COLO668 (cell line): ENCODE measurements around the gene CTNNA3.
A peak's percentile ranks its signal among the peaks of the same experiment; 100 is the strongest.

Source experiments
- DNase-seq: peaks from one replicate; lab custom pipeline; 2025; ENCODE audit not compliant: unreplicated experiment; lab: John Stamatoyannopoulos, UW

Gene CTNNA3

DNA sequence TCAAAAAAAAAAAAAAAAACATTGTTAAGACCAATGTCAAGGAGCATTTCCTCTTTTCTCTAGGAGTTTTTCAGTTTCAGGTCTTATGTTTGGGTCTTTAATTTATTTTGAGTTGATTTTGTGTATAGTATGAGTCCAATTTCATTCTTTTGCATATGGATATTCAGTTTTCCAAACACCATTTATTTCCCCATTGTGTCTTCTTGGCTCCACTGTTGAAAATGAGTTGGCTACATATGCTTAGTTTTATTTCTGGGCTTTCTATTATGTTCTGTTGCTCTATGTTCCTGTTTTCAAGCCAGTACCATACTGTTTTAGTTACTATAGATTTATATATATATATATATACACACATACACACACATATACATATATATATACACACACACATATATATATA, 1506.7 kb downstream of the CTNNA3 start:
- no peak for DNase-seq

DNA sequence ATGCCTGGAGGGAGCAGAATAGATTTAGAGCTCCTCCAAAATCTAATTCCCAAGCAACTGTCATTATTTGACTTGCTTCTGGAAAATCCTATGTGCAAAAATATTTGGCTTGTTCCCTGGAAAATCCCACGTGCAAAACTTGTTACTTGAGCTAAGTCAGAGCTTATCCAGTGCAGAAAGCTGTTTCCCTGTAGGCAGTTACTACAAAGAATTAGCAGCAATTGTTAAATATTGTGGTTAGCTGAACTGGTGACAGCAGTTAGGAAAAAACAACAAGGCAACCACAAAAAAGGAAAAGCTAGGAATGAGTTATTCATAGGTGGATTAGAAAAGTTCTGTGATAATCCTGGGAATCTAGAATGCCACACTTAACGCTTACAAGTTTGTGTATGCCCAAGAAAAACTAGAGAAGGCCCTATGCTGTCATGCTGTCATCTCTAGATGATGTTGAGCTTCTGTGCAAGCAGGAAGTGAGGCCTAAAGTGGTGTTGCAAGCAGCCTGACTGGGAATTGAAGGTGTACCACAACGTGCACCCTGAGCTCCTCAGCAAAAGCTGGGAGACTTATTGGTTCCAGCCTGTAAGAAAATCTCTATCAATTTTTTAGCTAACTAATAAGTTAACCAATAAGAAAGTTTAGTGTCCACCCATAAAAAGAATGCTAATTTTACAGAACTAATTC, 1508.8 kb downstream of the CTNNA3 start:
- DNase-seq: no peak

DNA sequence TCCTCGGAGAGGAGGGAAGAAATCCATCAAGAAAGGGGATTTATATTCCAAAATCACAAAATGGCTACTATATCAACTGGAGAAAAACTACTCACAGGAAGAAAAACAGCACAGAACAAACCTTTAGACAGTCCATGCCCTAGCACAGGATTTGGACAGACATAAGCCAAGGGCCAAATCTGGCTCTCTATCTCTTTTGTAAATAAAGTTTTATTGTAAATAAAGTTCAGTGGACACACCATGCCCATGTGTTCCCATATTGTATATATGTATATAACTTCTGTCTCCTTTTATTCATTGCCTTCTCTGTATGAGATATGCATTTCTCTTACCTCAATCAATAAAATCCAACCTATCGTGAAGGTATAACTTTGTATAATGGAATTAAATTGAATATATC, 1513.0 kb downstream of the CTNNA3 start:
- no peak for DNase-seq

DNA sequence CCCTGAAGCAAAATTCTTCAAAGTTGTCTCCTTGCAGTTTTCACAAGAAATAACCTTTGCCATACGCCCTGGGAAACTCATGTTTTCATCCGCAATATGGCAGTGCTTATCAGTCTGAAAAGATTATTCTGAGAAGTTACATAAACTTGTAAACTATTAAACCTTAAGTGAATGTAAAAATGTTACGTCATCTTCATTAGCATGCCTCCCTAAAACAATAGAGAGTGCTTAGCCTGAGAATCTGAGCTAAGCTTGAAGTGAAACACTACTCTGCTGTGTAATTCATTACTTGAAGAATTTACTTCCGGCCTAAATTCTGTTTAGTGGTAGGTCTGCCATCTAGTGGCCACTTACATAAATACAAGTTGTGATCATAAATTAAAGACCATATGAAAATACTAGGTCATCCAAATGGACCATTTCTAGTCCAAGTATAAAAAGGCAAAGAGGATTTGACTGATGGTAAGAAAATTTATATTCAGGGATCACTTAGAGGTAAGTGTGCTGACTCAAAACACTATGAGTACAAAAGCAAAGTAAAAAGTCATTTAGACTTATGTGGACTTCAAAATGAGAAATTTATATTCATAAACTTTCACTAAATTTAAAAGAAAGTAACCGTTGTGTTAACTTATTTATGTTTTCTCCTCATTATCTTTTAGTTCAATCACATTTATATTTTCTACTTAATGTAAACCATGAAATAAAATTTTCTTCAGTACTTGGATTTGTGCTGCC, 1515.2 kb downstream of the CTNNA3 start:
- peak; percentile 4 for DNase-seq

DNA sequence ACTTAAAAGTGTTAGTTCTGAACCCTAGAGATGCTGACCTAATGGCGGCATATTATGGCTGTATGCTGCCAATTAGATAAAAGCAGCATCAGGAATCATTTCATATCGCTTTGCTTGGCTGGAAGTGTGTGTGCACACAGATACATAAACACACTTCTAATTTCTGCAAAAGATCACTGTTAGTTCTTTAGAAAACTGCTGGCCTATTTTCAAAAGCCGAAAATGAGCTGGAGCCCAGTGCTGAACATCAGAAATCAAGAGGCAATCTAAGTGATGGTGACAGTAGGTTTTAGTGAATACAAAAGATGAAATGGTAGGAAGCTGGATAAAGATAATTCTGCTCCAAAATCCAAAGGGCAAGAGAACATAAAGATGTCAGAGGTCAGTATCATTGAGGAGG, 1516.0 kb downstream of the CTNNA3 start:
- DNase-seq: no peak

DNA sequence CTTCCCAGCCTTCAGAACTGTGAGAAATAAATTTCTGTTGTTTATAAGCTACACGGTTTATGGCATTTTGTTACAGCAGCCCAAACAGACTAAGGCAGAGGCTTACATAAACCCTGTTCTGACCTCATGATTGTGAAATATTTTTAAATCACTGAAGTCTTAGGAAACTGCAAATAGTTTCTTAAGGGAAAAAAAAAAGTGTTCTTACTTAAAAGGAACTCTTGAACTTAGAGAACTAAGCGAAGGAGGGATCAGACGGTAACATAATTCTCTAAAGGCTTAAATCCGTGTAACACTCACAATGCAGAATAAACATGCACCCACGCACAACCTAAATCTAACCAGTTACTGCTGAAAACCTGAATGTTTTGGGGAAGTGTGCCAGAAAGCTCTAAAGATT, 1519.2 kb downstream of the CTNNA3 start:
- DNase-seq: no peak

DNA sequence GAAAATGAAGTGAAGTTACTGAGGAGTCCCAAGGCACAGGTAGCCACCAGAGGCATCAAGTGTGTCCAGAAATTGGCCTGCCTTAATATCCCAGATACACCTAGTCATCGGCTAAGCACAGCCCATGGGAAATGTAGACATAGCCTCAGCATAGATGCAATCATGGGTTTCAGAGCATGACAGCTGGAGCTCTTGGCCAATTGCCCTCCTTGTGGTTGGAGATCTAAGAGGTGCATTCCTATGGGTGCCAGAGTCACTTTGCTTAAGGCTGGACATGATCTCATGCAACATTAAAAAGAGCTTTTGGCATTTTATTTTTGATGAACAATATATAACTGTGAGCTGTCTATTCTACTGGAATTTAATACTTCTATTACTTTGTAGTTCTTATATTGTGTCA, 1528.2 kb downstream of the CTNNA3 start:
- DNase-seq: no peak

DNA sequence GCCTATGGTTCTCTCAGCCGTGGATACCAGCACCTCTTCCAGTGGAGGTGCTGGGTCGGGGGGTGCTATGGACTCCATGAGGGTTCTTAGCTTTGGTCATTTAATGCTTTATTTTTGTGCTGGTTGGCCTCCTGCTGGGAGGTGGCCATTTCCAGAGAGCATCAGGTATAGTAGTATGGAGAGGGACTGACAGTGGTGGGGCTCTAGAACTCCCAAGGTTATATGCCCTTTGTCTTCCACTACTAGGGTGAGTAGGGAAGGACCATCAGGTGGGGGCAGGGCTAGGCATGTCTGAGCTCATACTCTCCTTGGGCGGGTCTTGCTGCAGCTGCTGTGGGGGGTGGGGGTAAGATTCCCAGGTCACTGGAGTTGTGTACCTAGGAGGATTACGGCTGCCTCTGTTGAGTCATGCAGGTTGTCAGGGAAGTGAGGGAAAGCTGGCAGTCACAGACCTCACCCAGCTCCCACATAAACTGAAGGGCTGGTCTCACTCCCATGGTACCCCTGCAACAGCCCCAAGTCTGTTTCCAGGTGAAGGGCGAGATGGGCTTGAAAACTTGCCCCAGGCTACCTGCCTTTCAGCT, 1533.3 kb downstream of the CTNNA3 start:
- DNase-seq: no peak

DNA sequence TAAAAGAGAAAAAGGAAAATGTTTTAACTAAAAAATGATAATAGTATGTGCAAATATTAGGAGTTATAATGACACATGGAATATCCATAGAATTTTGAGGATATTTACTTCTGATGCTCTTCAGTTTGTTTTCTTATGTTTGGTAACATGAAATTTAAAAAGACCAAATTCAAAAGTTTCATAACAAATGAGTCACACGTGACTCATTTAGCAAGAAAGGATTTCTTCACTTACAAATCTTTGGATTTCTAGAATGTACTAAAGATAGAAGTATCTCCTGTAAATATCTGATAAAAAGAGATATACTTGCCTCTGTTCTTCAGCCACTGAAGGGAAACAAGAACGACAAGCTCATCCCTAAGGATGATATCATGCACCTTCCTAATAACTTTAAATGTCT, 1544.6 kb downstream of the CTNNA3 start:
- no peak for DNase-seq

DNA sequence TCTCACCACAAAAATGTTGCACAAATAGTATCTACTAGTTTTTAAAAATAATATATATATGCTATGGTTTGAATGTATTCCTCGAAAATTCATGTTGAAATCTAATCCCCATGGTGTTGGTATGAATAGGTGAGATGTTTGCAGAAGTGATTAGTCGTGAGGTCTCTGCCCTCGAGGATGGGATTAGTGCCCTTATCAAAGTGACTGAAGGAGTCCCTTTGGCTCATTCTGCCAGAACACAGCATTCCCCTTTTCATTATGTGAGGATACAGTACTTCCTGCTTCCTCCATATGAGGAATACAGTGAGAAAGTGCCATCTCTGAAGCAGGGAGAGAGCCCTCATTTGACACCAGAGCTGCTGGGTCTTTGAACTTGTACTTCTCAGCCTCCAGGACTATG, 1547.7 kb downstream of the CTNNA3 start:
- no peak for DNase-seq

DNA sequence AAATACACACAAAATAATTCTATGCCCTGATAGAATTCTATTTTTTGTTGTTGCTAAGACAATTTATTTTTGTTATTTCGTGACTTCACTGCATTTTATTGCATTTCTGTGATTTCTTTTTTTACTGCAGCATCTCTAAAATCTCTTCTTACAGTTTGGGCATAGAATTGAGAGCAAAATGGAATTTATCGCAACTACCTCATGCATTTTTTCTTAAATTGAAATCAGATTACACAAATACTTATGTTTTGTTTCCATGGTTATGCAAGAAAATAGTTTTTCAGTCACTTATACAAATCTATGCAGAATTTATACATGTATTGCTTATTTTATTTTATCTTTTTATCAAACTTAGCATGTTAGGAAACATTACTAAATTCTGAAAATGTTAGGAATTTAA, 1552.0 kb downstream of the CTNNA3 start:
- no peak for DNase-seq

DNA sequence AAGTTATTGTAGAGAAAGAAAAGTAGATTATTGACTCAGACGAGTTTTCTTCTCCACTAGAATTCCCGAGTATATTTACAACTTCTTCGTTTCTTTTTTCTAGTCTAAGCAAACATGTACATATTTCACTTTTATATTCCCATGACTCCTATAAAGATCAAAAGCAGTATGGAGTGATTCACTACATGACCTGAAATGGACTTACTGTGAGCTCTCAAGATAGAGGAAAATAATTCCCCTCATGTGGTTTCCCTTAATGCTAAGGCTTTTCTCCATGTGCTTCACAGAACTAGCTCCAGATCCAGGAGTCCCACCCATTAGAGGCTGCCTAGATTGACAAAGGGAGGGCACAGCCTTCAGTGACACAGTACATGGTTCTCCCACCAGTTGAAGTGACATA, 1593.2 kb downstream of the CTNNA3 start:
- no peak for DNase-seq

DNA sequence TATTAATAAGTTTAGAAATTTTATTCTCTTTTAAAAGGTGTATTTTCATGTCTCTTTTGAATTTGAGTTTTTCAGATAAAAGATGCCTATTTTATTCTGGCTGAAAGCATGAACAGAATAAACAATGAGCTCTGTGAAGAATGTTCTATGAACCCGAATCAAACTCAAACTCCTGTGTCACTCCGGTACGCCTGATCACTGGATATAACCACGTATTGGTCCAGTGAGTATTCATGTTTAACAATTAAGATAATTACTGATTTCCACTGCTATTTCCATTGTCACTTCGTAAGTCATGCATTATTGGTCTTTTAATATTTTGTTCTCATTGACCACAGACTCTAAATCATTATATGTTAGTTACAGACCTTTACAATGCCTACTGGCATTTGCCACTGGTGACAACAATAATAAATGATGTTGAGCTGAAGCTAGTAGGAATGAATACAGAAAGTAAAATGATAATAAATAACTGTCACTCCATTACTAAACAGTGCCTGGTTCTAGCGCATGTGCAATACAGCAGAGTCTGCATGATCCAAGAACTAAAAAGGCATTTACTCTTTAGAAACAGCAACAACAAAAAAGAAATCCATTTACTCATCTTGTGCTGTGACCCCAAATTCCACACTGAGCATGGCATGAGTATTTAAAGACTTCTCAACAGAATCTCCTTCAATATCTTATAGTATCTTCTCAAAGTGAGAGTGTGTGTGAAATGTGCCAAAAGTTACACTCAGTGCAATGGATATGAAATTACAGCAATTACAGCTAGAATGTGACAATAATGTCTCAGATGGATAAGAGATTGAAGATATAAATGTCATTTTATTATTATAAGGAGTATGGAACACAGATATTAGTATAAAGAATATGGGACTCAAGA, 1597.2 kb downstream of the CTNNA3 start:
- no peak for DNase-seq

DNA sequence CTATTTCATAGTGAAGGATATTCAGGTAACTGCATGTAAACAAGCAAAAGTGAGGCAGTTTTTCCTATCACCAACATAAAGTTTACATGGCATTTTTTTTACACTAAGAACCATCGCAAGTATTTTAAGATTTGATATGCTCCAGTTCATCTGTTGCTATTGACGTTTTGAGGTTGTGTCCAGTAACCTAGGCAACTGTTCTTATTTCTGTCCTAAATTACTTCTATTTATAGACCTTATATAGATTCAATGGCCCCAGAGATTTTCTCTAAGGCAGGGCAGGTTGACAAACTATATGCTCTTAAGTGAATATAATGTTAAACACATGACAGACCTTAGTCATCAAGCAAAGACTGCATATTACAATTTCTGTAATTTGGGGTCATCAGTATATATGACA, 1600.4 kb downstream of the CTNNA3 start:
- DNase-seq: no peak

DNA sequence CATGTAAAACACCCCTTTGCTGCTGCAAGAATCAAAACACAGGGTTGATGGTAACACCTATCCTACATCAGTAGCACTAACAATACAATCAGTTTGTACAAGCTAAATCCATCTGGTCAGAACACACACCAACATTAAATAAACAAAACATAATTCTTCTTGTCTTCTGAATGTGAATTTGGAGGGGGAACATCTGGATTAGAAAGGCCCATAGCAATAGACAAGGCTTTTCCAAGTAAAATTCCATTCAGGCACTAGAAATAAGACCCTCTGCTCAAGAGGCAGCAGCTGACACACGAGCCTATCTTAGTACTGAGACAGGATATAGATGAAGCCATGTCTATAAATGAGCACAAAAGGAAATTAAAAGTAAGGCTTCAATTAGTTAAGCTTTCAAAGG, 1610.1 kb downstream of the CTNNA3 start:
- DNase-seq: no peak

DNA sequence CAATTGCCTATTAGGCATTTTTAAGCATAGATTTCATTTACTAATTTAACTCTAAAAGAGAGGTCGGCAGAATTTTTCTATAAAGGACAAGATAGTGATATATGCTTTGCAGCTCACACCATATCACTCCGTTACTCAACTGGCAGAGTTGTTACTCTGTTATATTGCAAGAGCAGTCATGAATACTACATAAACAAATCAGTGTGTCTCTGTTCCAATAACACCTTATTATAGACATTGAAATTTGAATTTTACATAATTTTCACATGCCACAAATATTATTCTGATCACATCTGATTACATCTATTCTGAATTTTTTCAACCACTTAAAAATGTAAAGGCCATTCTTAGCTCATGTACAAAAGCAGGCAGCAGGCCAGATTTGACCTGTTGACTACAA, 1624.1 kb downstream of the CTNNA3 start:
- DNase-seq: no peak

DNA sequence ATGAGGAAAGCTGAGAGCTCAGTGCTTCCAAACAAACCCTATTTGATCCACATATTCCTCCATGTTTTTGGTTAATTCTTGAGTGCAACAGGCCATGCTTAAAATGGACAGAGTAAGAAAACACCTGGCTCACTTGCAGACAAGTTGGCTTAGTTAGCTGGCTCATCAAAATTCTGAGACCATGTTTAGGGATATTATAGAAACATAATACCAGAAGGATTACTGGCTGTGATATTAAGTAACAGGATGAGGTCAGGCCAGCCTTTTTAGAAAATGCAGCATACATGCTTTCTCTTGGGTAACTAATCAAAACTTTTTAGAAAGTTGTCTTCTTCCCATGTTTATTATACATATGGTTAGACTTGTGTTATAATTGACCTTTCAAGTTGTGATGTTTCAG, 1637.4 kb downstream of the CTNNA3 start:
- DNase-seq: no peak

DNA sequence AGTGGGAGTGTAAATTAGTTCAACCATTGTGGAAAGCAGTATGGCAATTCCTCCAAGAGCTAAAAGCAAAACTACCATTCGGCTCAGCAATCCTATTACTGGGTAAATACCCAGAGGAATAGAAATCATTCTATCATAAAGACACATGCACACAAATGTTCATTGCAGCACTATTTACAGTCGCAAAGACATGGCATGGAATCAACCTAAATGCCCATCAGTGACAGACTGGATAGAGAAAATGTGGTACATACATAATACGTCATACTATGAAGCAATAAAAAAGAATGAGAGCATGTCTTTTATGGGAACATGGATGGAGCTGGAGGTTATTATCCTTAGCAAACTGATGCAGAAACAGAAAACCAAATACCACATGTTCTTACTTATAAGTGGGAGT, 1646.7 kb downstream of the CTNNA3 start:
- DNase-seq: no peak

DNA sequence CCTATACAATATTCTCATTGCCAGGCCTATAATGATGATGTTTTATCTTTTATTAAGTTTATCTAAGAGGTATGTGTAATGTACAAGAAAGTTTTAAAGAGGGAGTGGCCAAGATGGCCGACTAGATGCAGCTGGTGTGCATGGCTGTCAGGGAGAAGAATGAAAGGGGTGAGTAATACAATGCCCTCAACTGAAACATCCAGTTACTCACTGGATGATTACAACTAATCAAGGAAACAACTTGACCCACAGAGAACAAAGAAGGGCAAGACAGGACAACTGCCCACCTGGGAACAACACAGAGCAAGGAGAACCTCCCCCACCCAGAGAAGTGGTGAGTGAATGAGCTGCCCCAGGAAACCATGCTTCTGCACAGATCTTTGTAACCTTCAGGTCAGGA, 1650.1 kb downstream of the CTNNA3 start:
- DNase-seq: no peak

DNA sequence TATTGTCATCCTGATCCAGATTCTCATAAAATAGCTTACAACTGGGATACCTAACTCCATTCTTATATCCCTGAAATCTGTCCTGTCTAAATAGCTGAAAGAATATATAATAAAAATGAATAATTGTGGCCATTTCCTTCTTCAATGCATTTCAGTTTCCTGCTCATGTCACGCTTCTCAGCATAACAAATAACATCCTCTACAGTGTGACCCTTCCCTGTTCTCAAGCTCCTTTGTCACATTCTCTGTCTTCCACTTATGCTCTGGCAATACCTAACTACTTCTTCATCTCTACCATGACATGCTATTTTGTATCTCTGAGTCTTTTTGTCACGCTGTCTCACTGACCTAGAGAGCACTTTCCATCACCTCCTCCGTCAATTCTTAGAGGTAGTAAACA, 1654.2 kb downstream of the CTNNA3 start:
- no peak for DNase-seq

DNA sequence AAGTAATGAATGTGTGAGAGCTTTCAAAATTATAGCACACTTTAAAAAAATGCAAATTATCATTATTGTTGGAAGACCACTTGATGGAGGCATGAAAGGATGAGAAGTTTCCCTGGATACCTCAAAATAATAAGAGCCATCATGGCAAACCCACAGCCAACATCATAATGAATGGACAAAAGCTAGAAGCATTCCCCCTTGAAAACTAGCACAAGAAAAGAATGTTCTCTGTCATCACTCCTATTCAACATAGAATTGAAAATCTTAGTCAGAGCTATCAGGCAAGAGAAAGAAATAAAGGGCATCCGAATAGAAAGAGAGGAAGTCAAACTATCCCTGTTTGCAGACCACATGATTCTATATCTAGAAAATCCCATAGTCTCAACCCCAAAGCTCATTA, 1657.4 kb downstream of the CTNNA3 start:
- no peak for DNase-seq

DNA sequence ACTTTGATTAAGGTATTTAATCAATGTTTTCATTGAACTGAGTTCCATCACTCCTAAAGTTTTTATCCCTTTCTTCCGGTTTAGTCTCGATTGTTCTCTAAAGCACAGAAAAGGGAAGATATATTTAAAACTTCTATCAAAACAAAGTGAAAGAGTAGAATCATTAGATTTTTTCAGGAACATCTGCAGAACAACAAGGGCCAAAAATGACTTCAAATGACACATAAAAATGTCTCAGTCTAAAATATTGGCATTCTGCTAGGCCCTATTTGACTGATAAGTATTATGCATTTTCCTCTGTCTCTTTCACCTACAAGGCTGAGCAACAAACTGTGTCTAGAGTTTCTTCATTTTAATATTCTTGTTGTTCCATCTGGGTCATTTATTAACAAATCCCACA, 1669.7 kb downstream of the CTNNA3 start:
- no peak for DNase-seq
